ENCODE data around the gene NR2C2. TPM values are rescaled to one million over a fixed set of nuclear protein-coding genes. Genes with fewer than 3 reads are reported as not detected.
A peak's percentile ranks its signal among the peaks of the same experiment; 100 is the strongest.

Gene NR2C2
- total and polyA plus RNA-seq, 2 of the 13 experiments (the other 11 are each of a cell fraction or from before 2014, with no cell fraction given) = 7.8 to 11.8 TPM

DNA sequence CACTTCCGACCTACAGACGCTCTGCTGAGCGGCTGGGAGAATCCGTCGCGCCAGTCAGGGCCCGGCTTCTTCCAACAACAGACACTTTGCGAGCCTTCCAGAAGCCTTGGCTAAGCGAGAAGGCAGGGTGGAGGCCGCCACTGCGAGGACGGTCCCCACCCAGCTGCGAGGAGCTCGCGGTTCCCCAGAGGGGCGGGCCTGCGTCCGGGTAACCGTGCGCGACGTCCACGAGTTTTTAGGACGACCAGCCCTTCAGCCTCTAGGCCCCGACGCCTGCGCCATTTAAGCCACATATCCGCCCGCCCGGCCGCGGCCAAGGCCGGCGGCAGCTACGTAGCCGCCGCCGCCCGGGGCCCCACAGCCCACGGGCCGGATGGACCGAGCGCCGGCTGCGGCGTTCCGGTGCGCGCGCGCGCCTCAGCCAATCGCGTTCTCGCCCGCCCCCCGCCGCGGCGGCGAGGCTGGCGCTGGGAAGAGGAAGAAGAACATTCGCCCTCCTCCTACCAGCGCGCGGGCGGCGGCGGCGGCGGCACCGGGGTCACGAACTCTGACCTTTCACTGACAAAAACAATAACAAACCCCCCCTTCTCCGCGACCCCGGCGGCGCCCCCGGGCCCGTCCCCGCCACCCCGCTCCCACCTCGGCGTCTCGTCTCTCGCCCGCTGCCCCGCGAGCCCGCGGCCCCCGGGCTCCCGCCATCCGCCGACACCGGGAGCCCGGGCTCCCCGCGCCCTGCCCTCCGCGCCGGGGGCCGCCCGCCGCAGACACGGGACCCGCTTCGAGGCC is at the start of gene NR2C2 (continued):
- no peak for TF ChIP-seq PRDM15 (CRISPR knock-in tag; IDR thresholded peaks at IDR 0.05)
- no peak for TF ChIP-seq EED (CRISPR knock-in tag; IDR thresholded peaks at IDR 0.05)
- TF ChIP-seq HMG20A (CRISPR knock-in tag; IDR thresholded peaks at IDR 0.05; ENCODE audit: borderline replicate concordance) = no peak
- no peak for TF ChIP-seq NAIF1 (CRISPR knock-in tag; IDR thresholded peaks at IDR 0.05; ENCODE audit: borderline replicate concordance)
- TF ChIP-seq, protein P1, sequence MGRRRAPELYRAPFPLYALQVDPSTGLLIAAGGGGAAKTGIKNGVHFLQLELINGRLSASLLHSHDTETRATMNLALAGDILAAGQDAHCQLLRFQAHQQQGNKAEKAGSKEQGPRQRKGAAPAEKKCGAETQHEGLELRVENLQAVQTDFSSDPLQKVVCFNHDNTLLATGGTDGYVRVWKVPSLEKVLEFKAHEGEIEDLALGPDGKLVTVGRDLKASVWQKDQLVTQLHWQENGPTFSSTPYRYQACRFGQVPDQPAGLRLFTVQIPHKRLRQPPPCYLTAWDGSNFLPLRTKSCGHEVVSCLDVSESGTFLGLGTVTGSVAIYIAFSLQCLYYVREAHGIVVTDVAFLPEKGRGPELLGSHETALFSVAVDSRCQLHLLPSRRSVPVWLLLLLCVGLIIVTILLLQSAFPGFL (CRISPR knock-in tag; IDR thresholded peaks at IDR 0.05) = no peak
- TF ChIP-seq JUN (CRISPR knock-in tag; IDR thresholded peaks at IDR 0.05) = no peak
- TF ChIP-seq ZNF563 (CRISPR knock-in tag; IDR thresholded peaks at IDR 0.05) = peak; percentile 79
- no peak for TF ChIP-seq REL (CRISPR knock-in tag; conservative IDR thresholded peaks at IDR 0.05)
- TF ChIP-seq, protein P2, sequence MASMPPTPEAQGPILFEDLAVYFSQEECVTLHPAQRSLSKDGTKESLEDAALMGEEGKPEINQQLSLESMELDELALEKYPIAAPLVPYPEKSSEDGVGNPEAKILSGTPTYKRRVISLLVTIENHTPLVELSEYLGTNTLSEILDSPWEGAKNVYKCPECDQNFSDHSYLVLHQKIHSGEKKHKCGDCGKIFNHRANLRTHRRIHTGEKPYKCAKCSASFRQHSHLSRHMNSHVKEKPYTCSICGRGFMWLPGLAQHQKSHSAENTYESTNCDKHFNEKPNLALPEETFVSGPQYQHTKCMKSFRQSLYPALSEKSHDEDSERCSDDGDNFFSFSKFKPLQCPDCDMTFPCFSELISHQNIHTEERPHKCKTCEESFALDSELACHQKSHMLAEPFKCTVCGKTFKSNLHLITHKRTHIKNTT (CRISPR knock-in tag; IDR thresholded peaks at IDR 0.05) = no peak
- TF ChIP-seq GATA4 (IDR thresholded peaks at IDR 0.05; ENCODE audit: borderline replicate concordance, low read depth) = no peak
- TF ChIP-seq TBP (CRISPR knock-in tag; IDR thresholded peaks at IDR 0.05) = no peak
- no peak for TF ChIP-seq ETS1 (CRISPR knock-in tag; IDR thresholded peaks at IDR 0.05)
- no peak for TF ChIP-seq ZNF432 (CRISPR knock-in tag; IDR thresholded peaks at IDR 0.05; ENCODE audit: borderline replicate concordance)
- TF ChIP-seq NR2C2 (CRISPR knock-in tag; IDR thresholded peaks at IDR 0.05; ENCODE audit: borderline replicate concordance) = peak; percentile 93
- TF ChIP-seq NKX3-1 (CRISPR knock-in tag; IDR thresholded peaks at IDR 0.05) = 0 out of 2 replicates have a peak, but pooled peaks have one; percentile 29
- 0 out of 2 replicates have a peak, but pooled peaks have one; percentile 36 for TF ChIP-seq IRX3 (CRISPR knock-in tag; IDR thresholded peaks at IDR 0.05; ENCODE audit: borderline replicate concordance, low read depth)
- no peak for TF ChIP-seq ZC3H4 (CRISPR knock-in tag; IDR thresholded peaks at IDR 0.05; ENCODE audit: borderline replicate concordance)
- TF ChIP-seq, protein P3, sequence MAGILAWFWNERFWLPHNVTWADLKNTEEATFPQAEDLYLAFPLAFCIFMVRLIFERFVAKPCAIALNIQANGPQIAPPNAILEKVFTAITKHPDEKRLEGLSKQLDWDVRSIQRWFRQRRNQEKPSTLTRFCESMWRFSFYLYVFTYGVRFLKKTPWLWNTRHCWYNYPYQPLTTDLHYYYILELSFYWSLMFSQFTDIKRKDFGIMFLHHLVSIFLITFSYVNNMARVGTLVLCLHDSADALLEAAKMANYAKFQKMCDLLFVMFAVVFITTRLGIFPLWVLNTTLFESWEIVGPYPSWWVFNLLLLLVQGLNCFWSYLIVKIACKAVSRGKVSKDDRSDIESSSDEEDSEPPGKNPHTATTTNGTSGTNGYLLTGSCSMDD (CRISPR knock-in tag; IDR thresholded peaks at IDR 0.05) = no peak
- peak; percentile 21; the same call in 1 of the 2 replicates for TF ChIP-seq MED13 (CRISPR knock-in tag; IDR thresholded peaks at IDR 0.05)
- peak; percentile 63 for TF ChIP-seq AGO2 (optimal IDR thresholded peaks at IDR 0.05; ENCODE audit: low read depth, low read length)
- TF ChIP-seq ATF7-NPFF (CRISPR knock-in tag; IDR thresholded peaks at IDR 0.05; ENCODE audit: low read depth) = no peak
- no peak for TF ChIP-seq MATR3 (CRISPR knock-in tag; IDR thresholded peaks at IDR 0.05)
